Fibroblast of mammary gland (primary cell): ENCODE results near the gene IRF2BP1.

Source experiments
- DNase-seq: peaks from one replicate; pipeline ENCODE4 v3.0.0-alpha.2; 2010; ENCODE audit warnings: low read depth
- H3K4me3 ChIP-seq: 2 replicates; pipeline ENCODE4 v1.5.1; 2011; ENCODE audit warnings: low read depth, mild to moderate bottlenecking, low read length, moderate library complexity; ENCODE audit not compliant: control insufficient read depth
- CTCF ChIP-seq: conservative IDR thresholded peaks from 2 replicates; pipeline ENCODE4 v1.5.1; 2011; ENCODE audit warnings: low read depth, low read length, inconsistent platforms; ENCODE audit not compliant: control insufficient read depth, insufficient read depth

Gene IRF2BP1

GRCh38 chr19:45927565-45928261, 41.8 kb upstream of the IRF2BP1 start:
- peak overlapping the region; percentile 20 for H3K4me3 ChIP-seq
- peak; percentile 80 for DNase-seq
- no peak for TF ChIP-seq CTCF

GRCh38 chr19:45924891-45925447, 39.0 kb upstream of the IRF2BP1 start:
- no peak for DNase-seq
- H3K4me3 ChIP-seq, result no peak overlapping the region
- TF ChIP-seq CTCF, result no peak

GRCh38 chr19:45922281-45922680, 36.3 kb upstream of the IRF2BP1 start:
- H3K4me3 ChIP-seq, result no peak overlapping the region
- peak; percentile 4 for DNase-seq
- peak; percentile 21 for TF ChIP-seq CTCF

GRCh38 chr19:45920458-45920857, 34.5 kb upstream of the IRF2BP1 start:
- TF ChIP-seq CTCF, result no peak
- no peak for DNase-seq
- H3K4me3 ChIP-seq, result no peak overlapping the region

GRCh38 chr19:45919678-45920077, 33.7 kb upstream of the IRF2BP1 start:
- no peak overlapping the region for H3K4me3 ChIP-seq
- DNase-seq, result no peak
- no peak for TF ChIP-seq CTCF

- no peak overlapping the region for H3K4me3 ChIP-seq
- no peak for TF ChIP-seq CTCF
- DNase-seq, result no peak
Measured at GRCh38 chr19:45918721-45919120, 32.8 kb upstream of the IRF2BP1 start.
